CD4-positive, alpha-beta T cell treated with Interleukin-15 for 1 hour (primary cell): ENCODE measurements around the gene CST9L.
"Not testable (repeated sequence)": the region's sequence is repeated elsewhere in the genome, so short reads cannot be mapped to it uniquely, and the experiment has no call there.

ENCODE experiments used
- DNase-seq: peaks from one replicate; pipeline ENCODE4 v3.0.0-alpha.2; 2020

Gene CST9L

GRCh38 chr20:23585808-23586734 is 17.8 kb upstream of the CST9L start:
- no peak for DNase-seq

GRCh38 chr20:23585449-23585807 is 17.1 kb upstream of the CST9L start:
- DNase-seq: no peak

GRCh38 chr20:23584434-23585199 is 16.3 kb upstream of the CST9L start:
- DNase-seq: no peak

DNA sequence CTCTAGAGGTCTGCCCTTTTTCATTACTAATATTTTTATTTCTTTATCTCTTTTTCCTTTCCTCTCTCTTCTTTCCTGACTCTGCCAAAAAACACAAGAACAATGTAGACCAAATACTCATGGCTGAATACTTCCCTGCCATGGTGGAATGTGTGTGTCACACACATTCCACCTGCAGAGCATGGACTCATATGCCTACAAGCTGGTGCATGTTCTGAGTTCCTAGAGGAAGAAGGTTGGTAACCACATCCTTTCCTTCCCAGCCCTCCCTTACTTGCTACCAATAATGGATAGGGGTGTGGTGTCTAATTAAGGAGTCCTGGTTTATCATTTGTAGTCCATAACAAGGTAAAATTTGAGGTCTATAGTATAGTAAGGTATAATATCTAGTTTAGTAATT is 15.2 kb upstream of the CST9L start:
- no peak for DNase-seq

DNA sequence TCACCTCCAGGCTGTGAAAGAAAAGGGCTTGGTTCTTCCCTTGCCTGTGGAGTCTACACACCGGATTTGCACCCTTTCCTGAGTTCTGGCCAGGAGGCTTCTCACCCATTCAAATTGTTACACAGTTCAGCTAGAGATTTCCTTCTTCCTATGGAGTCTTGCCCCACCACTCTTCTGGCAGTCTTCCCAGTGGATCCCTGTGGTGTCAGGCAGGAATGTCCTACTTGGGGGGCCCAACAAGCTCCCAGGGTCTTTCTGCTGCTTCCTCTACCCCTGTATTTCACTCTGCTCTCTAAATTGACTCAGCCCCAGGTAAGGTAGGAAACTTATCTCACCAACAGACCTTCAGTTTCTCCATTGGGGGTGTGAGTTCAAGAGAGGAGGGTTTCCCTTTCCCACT is 14.0 kb upstream of the CST9L start:
- no peak for DNase-seq

DNA sequence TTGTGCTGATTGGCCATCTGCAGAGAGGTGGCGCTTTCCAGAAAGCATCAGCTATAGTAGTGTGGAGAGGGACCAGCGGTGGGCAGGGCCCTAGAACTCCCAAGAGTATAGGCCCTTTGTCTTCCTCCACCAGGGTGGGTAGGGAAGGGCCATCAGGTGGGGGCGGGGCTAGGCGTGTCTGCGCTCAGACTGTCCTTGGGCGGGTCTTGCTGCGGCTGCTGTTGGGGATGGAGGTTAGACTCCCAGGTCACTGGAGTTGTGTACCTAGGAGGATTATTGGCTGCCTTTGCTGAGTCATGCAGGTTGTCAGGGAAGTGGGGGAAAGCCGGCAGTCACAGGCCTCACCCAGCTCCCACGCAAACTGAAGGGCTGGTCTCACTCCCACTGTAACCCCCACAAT is 13.5 kb upstream of the CST9L start:
- not testable (repeated sequence) for DNase-seq

DNA sequence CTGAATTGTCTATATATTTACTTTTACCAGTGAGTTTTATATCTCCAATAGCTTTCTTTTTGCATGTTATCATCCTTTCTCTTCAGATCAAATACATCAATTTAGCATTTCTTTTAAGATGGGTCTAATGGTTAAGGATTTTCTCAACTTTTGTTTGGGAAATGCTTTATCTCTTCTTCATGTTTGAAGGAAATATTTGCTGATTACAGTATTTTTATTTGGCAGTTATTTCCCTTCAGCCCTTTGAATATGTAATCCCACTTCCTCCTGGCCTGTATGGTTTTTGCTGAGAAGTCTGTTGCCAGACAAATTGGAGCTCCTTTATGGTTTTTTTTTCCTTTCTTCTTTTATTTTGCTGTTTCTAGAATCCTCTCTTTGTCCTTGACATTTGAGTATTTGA is 6.7 kb upstream of the CST9L start:
- DNase-seq: no peak

- no peak for DNase-seq
Observed at GRCh38 chr20:23570178-23570760, 2.0 kb upstream of the CST9L start.

- DNase-seq: no peak
Observed at GRCh38 chr20:23569570-23569969, 1.3 kb upstream of the CST9L start.

DNA sequence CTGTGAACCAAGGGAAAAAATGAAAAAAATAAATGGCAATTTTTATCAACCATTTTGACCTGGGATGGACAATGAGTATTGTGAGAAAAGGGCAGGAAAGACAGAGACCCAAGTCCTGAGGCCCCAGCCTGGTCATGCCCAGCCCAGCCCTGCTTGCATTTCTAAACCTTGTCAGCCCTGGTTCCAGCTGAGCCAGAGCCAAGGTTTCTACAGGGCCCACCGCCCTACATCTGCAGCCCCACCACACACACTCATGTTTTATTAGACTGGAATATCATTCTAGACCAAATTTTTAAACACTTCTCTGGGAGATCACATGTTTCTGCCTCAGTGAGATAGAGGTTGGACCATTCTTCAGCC is 667 bp upstream of the CST9L start:
- DNase-seq: no peak

DNA sequence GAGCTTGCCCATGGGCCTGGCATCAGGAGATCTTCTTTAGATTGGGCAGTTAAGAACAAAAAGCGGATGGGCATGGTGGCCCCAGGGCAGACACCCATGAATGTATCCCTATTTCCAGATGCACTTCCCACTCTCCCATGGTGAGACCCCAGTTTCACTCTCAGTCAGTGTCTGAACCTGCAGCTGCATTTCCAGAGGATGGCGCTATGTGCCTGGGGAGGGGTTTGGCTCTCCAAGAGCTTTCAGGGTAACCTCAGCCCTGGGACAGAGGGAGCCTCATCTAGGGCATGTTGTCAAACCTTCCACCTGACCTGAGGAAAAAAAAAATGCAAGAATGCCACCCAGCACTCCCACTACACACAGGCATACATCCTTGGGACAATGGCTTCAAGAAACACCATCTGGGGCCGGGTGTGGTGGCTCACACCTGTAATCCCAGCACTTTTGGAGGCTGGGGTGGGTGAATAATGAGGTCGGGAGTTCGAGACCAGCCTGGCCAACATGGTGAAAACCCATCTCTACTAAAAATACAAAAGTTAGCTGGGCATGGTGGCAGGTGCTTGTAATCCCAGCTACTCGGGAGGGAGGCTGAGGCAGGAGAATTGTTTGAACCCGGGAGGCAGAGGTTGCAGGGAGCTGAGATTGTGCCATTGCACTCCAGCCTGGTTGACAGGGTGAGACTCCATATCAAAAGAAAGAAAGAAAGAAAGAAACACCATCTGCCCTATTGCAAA is 1.9 kb downstream of the CST9L start:
- no peak for DNase-seq

GRCh38 chr20:23565503-23566045 is 2.7 kb downstream of the CST9L start:
- no peak for DNase-seq

GRCh38 chr20:23564927-23565326 is 3.4 kb downstream of the CST9L start:
- no peak for DNase-seq

DNA sequence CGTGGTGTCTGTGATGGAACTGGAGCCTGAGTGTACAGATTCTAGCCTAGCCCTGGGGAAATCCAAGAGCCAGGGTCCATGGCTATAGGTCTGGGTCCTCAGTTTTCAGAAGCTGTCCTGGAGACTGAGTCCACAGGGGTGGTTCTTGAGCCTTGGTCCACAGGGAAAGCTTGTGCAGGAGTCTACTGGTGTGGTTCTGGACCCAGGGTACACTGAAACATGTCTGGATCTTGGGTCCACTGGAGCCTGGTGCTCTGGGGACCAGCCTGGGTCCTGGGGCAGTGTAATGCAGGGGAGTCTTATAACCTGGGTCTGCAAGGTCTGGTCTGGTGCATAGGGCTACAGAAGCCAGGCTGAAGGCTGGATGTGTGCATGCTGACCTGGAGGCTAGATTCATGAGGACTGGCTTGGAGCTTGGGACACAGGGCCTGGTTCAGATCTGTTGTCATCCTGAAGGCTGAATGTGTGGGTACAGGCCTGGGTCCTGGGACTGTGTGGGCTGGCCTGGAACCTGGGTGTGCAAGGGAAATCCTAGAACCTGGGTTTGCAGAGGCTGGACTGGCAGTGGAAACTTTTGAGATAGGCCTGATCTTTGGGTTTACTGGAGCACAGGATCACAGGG is 5.5 kb downstream of the CST9L start:
- no peak for DNase-seq

GRCh38 chr20:23554401-23554800 is 13.9 kb downstream of the CST9L start:
- no peak for DNase-seq

DNA sequence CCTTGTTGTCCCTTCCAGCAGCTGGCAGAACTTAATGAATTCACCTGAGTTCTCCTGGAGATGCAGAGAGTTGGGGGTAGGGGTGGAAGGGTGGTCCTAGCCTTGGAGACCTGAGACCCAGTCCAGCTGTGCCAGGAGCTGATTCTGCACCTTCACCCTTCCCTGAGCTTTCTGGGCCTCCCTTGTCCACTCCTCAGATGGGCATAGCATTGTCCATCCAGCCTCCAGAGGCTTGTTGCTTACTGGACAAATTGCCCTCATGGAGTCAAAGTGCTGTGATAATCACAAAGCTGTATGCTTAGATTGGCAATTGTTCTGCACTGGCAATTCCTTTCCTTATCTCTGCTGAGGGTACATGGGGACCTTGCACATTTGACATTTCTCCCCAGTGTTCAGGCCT is 16.5 kb downstream of the CST9L start:
- no peak for DNase-seq

DNA sequence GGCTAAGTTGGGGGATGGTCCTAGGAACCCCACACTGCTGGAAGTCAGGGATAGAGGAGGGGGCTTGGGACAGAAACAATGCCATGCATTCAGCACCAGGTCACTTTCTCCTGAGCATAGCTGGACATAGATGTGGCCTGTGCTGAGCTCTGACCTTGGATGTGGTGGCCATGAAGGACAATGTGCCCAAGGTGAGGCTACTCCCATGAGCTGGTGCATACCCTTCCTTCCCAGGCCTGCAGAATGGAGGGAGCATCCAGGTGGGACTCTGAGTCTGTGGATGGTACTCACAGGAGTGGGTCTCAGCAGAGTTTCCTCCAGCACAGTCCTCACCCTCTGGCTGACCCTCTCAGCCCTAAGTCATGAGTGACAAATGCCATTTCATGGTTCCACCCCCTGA is 16.9 kb downstream of the CST9L start:
- no peak for DNase-seq

GRCh38 chr20:23550227-23550626 is 18.1 kb downstream of the CST9L start:
- DNase-seq: no peak

- DNase-seq: no peak
Observed at GRCh38 chr20:23548408-23548807, 19.9 kb downstream of the CST9L start.

DNA sequence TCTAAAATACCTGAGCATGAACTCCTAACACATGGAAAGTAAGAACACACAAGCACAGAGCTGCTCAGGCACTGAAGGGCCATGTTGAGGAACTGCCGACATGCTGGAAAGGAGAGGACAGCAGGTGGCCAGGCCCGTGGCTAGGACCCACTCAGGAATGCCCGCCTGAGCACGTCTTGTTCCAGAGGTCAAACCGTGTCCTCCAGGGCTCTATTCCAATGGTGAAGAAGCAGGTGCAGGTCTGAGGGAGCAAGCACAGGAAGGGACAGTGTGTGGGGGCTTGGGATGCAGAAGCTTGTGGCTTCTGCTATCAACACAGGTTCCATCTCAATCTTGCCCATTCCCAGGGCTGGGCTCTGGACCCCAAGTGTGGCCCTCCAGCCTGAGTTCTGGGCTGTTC is 20.7 kb downstream of the CST9L start:
- DNase-seq: no peak

- no peak for DNase-seq
Observed at GRCh38 chr20:23546435-23547144, 21.7 kb downstream of the CST9L start.

GRCh38 chr20:23544133-23544532 is 24.2 kb downstream of the CST9L start:
- no peak for DNase-seq
